Mucosa of descending colon (tissue), 3 donors: Measurements from ENCODE around the gene PRDX6. TPM values are rescaled to one million over a fixed set of nuclear protein-coding genes. Genes with fewer than 3 reads are reported as not detected.

Source experiments
- ATAC-seq: fragments of 200-7000 bp; cut with Tn5 transposase; one replicate; pipeline ENCODE4 v1.9.1; 2020; ENCODE audit warnings: mild to moderate bottlenecking, moderate library complexity
- DNase-seq, 3 donors: peaks; one replicate each; pipeline ENCODE4 v3.0.0-alpha.2; 2020
- H3K36me3 ChIP-seq: fragments of 200-600 bp; one replicate; pipeline ENCODE4 v1.8.0; 2021; ENCODE audit warnings: low read depth, mild to moderate bottlenecking
- H3K4me1 ChIP-seq: fragments of 200-600 bp; one replicate; pipeline ENCODE4 v1.8.0; 2021; ENCODE audit warnings: low read depth, mild to moderate bottlenecking
- H3K4me3 ChIP-seq: fragments of 200-600 bp; one replicate; pipeline ENCODE4 v1.8.0; 2021; ENCODE audit warnings: mild to moderate bottlenecking
- H3K9me3 ChIP-seq: fragments of 200-600 bp; one replicate; pipeline ENCODE4 v1.8.0; 2021; ENCODE audit warnings: mild to moderate bottlenecking
- CTCF ChIP-seq: fragments of 200-600 bp; IDR thresholded peaks from one replicate; pipeline ENCODE4 v1.8.0; 2022; ENCODE audit warnings: antibody characterized with exemption, mild to moderate bottlenecking
- intact Hi-C, 2 donors: fragments of 100-400 bp; cut with DNase I in 1 of 2; cut with micrococcal nuclease in 1 of 2; formaldehyde crosslinking; loops; one replicate each; pipeline versions ENCODE4 v1.11.0 to v1.11.1; 2022; cut with DNase I, micrococcal nuclease
- total RNA-seq, 3 donors: library from RNA; stranded (reverse); fragmentation: NEBNext Ultra II Directional in 2 of 3; extraction: Animal tissue kit (Norgen Biotek cat#: 25700) in 2 of 3; gene quantifications; one replicate each; pipeline versions ENCODE4 v1.2.1 to v1.2.4, GENCODE V29; 2021 to 2023
- donor health status: DM: no; HTN: no; CAD: no; lungs with moderate emphysema.
- donor health status: DM: no; HTN: no; CAD: no.
- donor health status: DM: no; HTN: yes; CAD: no.

Gene PRDX6
- total RNA-seq, 3 donors from 2014 or later: 398 to 884 (median 511) TPM

DNA sequence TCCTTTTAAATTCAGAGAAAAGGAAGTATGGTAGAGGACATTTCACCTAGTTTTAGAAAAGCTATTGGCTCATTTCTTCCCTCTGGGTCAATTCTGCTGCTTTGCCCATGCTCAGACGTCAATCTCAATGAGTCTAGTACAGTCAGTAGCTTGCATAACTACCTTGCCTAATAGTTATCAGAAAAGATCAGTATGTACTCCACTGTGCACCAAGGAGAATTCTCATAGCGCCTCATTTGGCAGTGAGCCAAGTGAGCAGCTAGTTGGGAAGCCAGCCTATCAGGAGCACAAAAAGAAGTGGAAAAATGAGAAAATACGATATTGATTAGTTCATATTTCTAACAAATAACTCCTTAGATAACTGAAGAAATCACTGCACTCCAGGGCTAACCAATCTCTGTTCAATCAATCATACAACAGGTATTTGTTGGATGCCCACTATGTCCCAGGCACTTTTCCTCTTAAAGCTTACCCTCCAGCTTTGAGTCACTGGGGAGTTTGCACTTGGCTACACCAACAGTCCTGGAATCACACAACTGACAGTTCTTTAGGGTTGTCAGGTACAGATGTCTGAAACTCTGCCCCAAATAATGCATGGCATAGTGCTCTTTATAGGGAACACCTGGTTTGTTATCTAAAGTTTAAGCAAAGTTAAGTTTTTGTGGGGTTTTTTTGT lies 50.2 kb downstream of the PRDX6 start:
- no peak for ATAC-seq
- Histone ChIP-seq H3K9me3 (no peaks in the 10 kb centered on the region), H3K4me1 (no peaks in the 10 kb centered on the region), H3K4me3 (no peak overlapping the region), H3K36me3 (no peaks in the 10 kb centered on the region)
- intact Hi-C loops: no loop called here
- no peak for TF ChIP-seq CTCF
- peak in 1 of 3 donors; percentile 10 for DNase-seq

- TF ChIP-seq CTCF: no peak
- Histone ChIP-seq H3K9me3 (no peaks in the 10 kb centered on the region), H3K36me3 (no peaks in the 10 kb centered on the region), H3K4me1 (no peaks in the 10 kb centered on the region), H3K4me3 (no peak overlapping the region)
- no peak for DNase-seq
- ATAC-seq: no peak
- intact Hi-C loops: no loop called here
Measured at GRCh38 chr1:173529106-173529505, 52.0 kb downstream of the PRDX6 start.

DNA sequence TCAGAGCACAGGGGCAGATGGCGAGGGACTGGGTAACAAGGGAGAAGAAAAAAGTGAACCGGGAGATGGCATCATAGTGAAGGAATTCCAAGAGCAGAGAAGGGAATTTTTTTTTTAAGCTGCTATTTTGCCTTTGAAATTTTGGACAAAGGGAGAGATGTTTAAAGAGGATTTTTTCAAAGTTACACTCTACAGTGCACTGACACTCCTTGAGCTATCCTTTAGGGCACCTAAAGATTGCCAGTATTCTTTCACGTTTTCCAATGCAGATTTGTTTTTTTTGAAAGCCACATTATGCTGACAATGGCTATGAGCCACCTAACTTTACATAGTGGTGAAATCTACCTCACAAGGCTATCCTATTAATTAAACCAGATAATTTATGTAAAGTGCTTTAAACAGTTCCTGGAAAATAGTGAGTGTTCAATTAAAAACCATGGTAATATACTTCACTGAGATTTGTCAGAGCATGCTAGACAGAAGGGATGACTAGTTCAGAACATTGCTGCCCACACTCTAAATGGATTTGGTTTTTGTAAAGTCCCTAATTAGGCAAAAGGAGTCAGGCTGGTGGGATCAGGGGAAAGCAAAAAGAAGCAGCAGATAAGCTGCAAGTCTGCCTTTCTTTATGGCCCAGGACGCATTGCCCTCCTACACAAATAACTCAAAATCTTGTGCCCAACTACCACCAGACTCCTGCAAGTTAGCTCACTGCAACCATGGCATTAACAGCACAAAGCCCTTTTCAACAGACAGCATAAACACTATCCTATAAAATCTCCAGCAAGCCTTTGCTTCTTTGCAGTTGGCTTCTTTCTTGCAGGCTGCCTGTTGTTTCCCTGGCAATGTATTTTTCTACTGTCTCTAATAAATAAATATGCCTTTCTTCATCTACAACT lies 53.9 kb downstream of the PRDX6 start:
- intact Hi-C loops: no loop called here
- Histone ChIP-seq H3K4me1 (no peaks in the 10 kb centered on the region), H3K9me3 (no peaks in the 10 kb centered on the region), H3K36me3 (no peaks in the 10 kb centered on the region), H3K4me3 (no peak overlapping the region)
- TF ChIP-seq CTCF: no peak
- DNase-seq: no peak
- no peak for ATAC-seq

DNA sequence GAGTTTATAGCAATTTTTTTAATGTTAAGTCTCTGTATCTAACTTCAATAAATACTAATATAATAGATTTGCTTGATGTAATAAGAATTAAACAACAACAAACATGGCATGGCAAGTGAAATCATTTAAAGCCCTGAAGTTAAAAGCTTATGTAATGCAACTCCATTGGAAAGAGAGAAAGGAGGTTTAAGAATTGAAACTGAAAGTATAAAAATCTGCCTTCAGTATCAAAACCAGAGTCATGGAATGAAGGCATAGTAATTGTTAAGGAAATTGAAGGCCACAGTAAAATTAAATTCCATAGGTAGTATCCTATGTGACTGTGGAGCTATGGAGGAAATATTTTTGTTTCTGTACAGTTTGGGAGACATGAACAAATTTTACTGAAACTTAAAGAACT lies 55.1 kb downstream of the PRDX6 start:
- Histone ChIP-seq H3K36me3 (no peaks in the 10 kb centered on the region), H3K4me3 (no peak overlapping the region), H3K9me3 (no peaks in the 10 kb centered on the region), H3K4me1 (no peaks in the 10 kb centered on the region)
- DNase-seq (no peak), ATAC-seq (no peak)
- intact Hi-C loops: no loop called here
- TF ChIP-seq CTCF: no peak

DNA sequence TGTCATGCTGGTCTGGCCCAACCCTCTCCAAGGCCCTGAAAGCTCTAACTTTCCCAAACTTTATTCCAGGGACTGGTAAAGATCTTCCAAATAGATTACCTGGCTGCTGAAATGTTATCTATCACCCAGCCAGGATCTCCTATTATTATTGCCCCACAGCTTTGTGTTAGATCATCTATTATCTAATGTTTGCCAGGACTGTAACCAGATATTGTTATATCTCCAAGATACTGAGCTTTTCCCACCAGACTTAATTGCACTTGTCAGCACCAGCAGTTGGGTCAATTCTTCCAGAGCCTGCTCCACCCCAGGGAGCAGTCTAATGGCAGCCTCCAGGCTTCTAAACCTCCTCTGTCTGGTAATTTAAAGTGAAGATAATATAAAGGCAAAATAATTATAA lies 59.1 kb downstream of the PRDX6 start:
- intact Hi-C loops: no loop called here
- no peak for ATAC-seq

More for the DNA sequence above, 59.1 kb downstream of the PRDX6 start:
- no peak for DNase-seq
- Histone ChIP-seq H3K36me3 (no peaks in the 10 kb centered on the region), H3K4me1 (no peaks in the 10 kb centered on the region), H3K9me3 (no peaks in the 10 kb centered on the region), H3K4me3 (no peak overlapping the region)
- no peak for TF ChIP-seq CTCF

Other genes with a start within 250 kb of the PRDX6 start
- not detected for gene SLC9C2, start 125.7 kb downstream of the PRDX6 start, total RNA-seq
- gene TEX50, start 158.0 kb downstream of the PRDX6 start, total RNA-seq: not detected
- 1 to 10 TPM in 2 of 3 donors, under 1 TPM in 1; 0.55 to 2.1 (median 1.1) TPM for gene ANKRD45, start 192.5 kb downstream of the PRDX6 start, total RNA-seq
- gene KLHL20, start 237.6 kb downstream of the PRDX6 start, total RNA-seq: 10 to 100 TPM; 18.3 to 34.8 (median 25.1) TPM